BJ (cell line): Measurements from ENCODE around the gene SIMC1. TPM values are rescaled to one million over a fixed set of nuclear protein-coding genes. Genes with fewer than 3 reads are reported as not detected.

Source experiments
- CTCF ChIA-PET: fragments of 350-600 bp; formaldehyde crosslinking; extraction: SDS; loops from one replicate; lab custom pipeline; 2021; ENCODE audit warnings: antibody characterized with exemption, inconsistent platforms; lab: Yijun Ruan, JAX
- POLR2A ChIA-PET: fragments of 300-600 bp; sonication (Branson Sonifier 250); formaldehyde crosslinking; extraction: SDS; loops from one replicate; lab custom pipeline; 2021; ENCODE audit warnings: antibody characterized with exemption; lab: Charles Lee
- DNase-seq: peaks from one replicate; pipeline ENCODE4 v3.0.0-alpha.2; 2011; ENCODE audit warnings: low read depth
- H3K27me3 ChIP-seq: 2 replicates; pipeline ENCODE4 v1.6.0; 2011; ENCODE audit warnings: low read length; ENCODE audit not compliant: control insufficient read depth, insufficient read depth
- H3K36me3 ChIP-seq: 2 replicates; pipeline ENCODE4 v1.5.1; 2011; ENCODE audit warnings: low read length; ENCODE audit not compliant: control insufficient read depth, insufficient read depth
- H3K4me3 ChIP-seq: 2 replicates; pipeline ENCODE4 v1.5.1; 2011; ENCODE audit warnings: low read depth, mild to moderate bottlenecking, control low read depth, low read length
- polyA plus RNA-seq: library from polyadenylated mRNA; depleted of rRNA; stranded (reverse); fragments of >200 nt; gene quantifications from 2 replicates; pipeline ENCODE4 v1.2.3, GENCODE V29; 2011
- TF ChIP-seq, protein P1 (sequence below): IDR thresholded peaks from 2 replicates; pipeline ENCODE4 v1.5.1; 2011; ENCODE audit warnings: low read depth, mild to moderate bottlenecking, control low read depth, inconsistent platforms, low read length, moderate library complexity; ENCODE audit not compliant: insufficient read depth

SIMC1 gene
- polyA plus RNA-seq, 1 experiment: 8.0 TPM

DNA sequence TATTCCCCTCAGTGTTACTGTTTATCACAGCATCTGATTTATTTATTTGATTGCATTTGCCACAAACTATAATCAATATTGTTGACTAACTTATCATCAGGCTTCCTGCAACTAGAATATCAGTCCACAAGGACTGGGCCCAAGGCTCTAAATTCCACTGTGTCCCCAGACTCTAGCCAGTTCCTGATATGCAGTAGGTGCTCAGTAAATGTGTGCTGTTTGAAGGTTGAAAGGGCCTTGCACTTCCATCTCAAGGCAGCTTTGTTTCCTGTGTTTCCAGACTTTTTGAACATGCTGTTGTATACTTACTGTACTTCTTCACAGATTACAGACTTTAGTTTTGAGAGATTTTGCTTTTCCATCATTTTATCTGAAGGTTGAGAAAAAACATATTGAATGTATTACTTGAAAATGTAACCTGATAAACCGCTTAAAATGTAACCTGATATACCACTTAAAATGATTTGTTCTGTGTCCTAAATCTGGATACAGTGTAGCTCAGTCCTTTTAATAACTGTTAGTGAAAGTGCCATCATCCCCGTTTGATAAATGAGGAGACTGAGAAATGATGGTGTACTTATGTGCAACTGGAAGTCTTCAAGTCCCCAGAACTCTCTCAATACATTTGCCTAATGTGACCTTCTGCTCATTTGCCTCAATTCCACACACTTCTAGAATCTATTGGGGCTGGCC lies 104.7 kb downstream of the SIMC1 start:
- Histone ChIP-seq H3K27me3 (no peaks in the 10 kb centered on the region), H3K36me3 (peaks cover 15% of the 10 kb centered on the region), H3K4me3 (no peak overlapping the region)
- TF ChIP-seq, protein P1, sequence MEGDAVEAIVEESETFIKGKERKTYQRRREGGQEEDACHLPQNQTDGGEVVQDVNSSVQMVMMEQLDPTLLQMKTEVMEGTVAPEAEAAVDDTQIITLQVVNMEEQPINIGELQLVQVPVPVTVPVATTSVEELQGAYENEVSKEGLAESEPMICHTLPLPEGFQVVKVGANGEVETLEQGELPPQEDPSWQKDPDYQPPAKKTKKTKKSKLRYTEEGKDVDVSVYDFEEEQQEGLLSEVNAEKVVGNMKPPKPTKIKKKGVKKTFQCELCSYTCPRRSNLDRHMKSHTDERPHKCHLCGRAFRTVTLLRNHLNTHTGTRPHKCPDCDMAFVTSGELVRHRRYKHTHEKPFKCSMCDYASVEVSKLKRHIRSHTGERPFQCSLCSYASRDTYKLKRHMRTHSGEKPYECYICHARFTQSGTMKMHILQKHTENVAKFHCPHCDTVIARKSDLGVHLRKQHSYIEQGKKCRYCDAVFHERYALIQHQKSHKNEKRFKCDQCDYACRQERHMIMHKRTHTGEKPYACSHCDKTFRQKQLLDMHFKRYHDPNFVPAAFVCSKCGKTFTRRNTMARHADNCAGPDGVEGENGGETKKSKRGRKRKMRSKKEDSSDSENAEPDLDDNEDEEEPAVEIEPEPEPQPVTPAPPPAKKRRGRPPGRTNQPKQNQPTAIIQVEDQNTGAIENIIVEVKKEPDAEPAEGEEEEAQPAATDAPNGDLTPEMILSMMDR: no peak
- POLR2A ChIA-PET: no interaction called here
- CTCF ChIA-PET: interaction anchor here (1.3 kb wide), 1 partner anchor 20 kb away, joined by 4 read pairs; no protein-coding TSS in a partner anchor
- no peak for DNase-seq

DNA sequence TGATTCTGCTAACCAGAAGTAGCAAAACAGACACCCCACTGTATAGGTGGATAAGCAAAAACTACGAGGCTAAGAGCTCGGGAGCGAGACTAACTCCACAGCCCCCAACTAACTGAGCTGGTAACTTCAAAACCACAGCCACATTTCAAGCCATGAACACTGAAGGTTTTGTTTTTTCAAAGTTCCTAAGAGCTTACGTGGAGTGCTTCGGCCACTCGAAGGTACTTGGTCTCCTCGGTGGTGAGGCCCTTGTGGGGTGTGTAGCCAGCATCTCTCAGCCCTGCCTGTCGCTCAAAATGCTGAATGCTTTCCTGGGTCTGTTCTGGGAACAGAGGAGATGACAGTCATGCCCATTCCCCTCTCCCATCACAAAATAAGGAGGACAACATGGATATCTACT lies 112.2 kb downstream of the SIMC1 start:
- Histone ChIP-seq H3K27me3 (no peaks in the 10 kb centered on the region), H3K4me3 (no peak overlapping the region), H3K36me3 (peaks cover 38% of the 10 kb centered on the region)
- TF ChIP-seq, protein P1: no peak
- ChIA-PET CTCF (no interaction called here), POLR2A (no interaction called here)
- no peak for DNase-seq

DNA sequence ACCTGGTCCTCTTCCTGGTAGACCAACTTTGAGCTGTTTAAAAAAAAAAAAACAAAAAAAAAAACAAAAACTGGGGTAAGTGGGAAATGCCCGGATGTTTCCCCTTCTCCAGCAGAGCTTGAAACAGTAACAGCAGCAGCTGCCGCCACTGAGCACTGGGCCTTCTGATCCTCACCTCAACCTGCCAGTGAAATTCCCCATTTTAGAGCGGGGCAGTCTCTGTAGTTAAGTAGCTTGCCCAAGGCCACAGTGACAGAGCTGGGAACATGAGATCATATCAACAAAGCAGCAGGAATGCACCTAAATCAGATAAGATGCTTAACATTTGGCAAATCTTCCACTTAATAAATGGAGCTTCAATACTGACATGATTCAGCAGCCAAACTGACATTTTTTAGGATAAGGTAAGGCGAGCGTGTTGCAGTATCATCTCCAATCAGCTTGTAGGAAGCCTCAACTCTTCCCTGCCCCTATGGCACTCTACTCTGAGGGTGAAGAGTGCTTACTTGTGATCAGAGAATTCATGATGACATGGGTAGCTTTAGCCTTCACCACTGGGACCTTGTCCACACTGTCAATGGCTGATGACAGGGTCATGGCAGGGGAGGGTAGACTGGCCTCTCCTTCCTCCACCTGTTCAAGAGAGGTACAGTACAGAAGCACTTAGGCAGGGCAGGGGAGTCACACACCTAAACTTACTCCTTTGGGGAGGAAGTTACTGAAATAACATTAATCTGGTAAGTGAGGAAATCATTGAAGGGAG lies 114.1 kb downstream of the SIMC1 start:
- CTCF ChIA-PET: no interaction called here
- TF ChIP-seq, protein P1: no peak
- peaks cover 37% of the 10 kb centered on the region for H3K36me3 ChIP-seq
- DNase-seq: no peak
- POLR2A ChIA-PET: no interaction called here
- H3K27me3 ChIP-seq: no peaks in the 10 kb centered on the region
- H3K4me3 ChIP-seq: no peak overlapping the region

DNA sequence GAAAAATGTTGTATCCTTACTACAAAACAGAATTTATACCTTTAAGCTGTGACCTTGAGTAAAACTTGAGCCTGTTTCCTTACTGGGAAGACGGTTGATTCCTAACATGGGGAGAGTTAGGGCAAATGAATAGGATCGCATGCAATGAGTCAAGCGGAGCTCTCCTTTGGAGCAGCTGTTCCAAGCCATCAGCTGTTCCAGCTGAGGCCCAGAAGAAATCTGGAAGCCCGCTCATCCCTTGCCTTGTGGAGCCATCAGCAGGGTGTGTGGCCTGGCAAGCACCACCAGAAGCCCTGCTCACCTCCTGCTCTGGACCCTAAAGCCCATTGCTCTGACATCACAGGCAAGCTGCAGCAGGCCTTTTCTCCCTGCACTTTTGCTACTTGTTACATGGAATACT lies 115.3 kb downstream of the SIMC1 start:
- no peak overlapping the region for H3K4me3 ChIP-seq
- POLR2A ChIA-PET: no interaction called here
- H3K36me3 ChIP-seq: peaks cover 30% of the 10 kb centered on the region
- no peaks in the 10 kb centered on the region for H3K27me3 ChIP-seq
- CTCF ChIA-PET: no interaction called here
- TF ChIP-seq, protein P1: no peak
- no peak for DNase-seq

DNA sequence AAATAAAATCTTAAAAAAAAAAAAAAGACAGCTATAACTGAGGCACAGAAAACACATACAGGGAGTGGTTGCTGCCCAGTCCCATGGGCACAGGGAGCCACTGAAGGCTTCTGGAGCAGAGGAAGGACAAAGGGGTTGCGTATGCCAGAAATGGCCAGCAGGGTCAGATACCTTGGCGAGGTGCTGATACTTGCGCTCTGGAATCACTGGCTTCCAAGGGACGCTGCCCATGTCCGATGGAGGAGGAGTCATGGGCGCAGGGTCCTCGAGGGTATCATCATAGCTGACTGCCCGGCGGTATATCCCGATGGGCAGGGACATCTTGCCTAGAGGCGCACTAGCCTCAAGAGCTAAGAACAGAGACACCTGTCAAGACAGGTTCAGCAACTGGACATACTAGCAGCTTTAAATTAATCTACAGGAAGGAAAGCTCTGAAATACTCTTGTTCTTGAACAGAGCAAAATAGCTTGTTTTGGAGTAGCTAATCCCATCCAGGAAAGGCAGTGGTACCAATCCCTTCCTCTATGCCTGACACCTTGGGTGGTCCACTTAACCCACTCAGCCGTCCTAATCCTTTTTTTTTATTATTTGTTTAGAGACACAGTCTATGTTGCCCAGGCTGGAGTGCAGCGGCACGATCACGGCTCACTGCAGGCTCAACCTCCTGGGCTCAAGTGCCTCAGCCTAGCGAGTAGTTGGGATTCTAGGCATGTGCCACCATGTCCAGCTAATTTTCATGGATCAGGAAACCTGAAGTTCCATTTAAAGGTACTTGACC lies 117.4 kb downstream of the SIMC1 start:
- no peak for DNase-seq
- ChIA-PET CTCF (interaction anchor here (0.6 to 1.4 kb wide), 4 partner anchors 16 to 274 kb away, joined by 3 to 5 read pairs (median 3); no protein-coding TSS in a partner anchor), POLR2A (no interaction called here)
- Histone ChIP-seq H3K27me3 (no peaks in the 10 kb centered on the region), H3K36me3 (peaks cover 22% of the 10 kb centered on the region), H3K4me3 (no peak overlapping the region)
- TF ChIP-seq, protein P1: no peak
